Esophagus muscularis mucosa (tissue), 4 donors: Measurements from ENCODE around the gene FKBP5. TPM values are rescaled to one million over a fixed set of nuclear protein-coding genes. Genes with fewer than 3 reads are reported as not detected.

Source experiments
- DNase-seq: peaks from one replicate; pipeline ENCODE4 v3.0.0-alpha.2; 2017; ENCODE audit errors: extremely low spot score
- H3K27ac ChIP-seq, 4 donors: fragments of 200-600 bp; sonication (generic); replicated peaks in 1 of 4; 1 replicate in 3 of 4; 2 replicates in 1 of 4; pipeline ENCODE4 v1.5.1; 2016 to 2019; ENCODE audit warnings: mild to moderate bottlenecking in 1 of 4
- H3K27me3 ChIP-seq, 4 donors: fragments of 200-600 bp; sonication (generic); one replicate each; pipeline versions ENCODE4 v1.5.1 to v1.6.0; 2016 to 2019
- H3K36me3 ChIP-seq, 4 donors: fragments of 200-600 bp; sonication (generic); one replicate each; pipeline ENCODE4 v1.5.1; 2016 to 2019
- H3K4me1 ChIP-seq, 4 donors: fragments of 200-600 bp; sonication (generic); one replicate each; pipeline ENCODE4 v1.5.1; 2016 to 2019
- H3K4me3 ChIP-seq, 4 donors: fragments of 200-600 bp; sonication (generic); 1 replicate in 2 of 4; 2 replicates in 2 of 4; pipeline ENCODE4 v1.5.1; 2016 to 2019; ENCODE audit warnings: mild to moderate bottlenecking in 4 of 4, moderate library complexity in 1 of 4
- H3K9me3 ChIP-seq, 4 donors: fragments of 200-600 bp; sonication (generic); 1 replicate in 3 of 4; 2 replicates in 1 of 4; pipeline ENCODE4 v1.5.1; 2016 to 2019
- CTCF ChIP-seq, 3 experiments: fragments of 200-600 bp in 2 of 3; fragments of 450-650 bp in 1 of 3; sonication (generic) in 2 of 3; IDR thresholded peaks; one replicate each; pipeline ENCODE4 v1.5.1; 2017 to 2019; ENCODE audit warnings: antibody characterized with exemption in 3 of 3, mild to moderate bottlenecking in 2 of 3, moderate library complexity in 1 of 3
- EP300 ChIP-seq: sonication (generic); formaldehyde crosslinking; IDR thresholded peaks from one replicate; pipeline ENCODE4 v1.6.1; 2017; ENCODE audit warnings: antibody characterized with exemption
- POLR2A ChIP-seq: fragments of 450-650 bp; IDR thresholded peaks from one replicate; pipeline ENCODE4 v1.6.1; 2017; ENCODE audit warnings: antibody characterized with exemption, moderate library complexity, mild to moderate bottlenecking, low read depth
- POLR2AphosphoS5 ChIP-seq, 2 donors: sonication (generic); formaldehyde crosslinking; IDR thresholded peaks; one replicate each; pipeline ENCODE4 v1.6.1; 2017; ENCODE audit warnings: antibody characterized with exemption in 2 of 2
- WGBS: methylation state at CpG from one replicate; pipeline ENCODE4 v1.1.5; 2018; 5-methylcytosine and 5-hydroxymethylcytosine counted together
- intact Hi-C: fragments of 100-400 bp; cut with DNase I; formaldehyde crosslinking; loops from one replicate; pipeline ENCODE4 v1.15.1; 2023
- small RNA-seq, 3 donors: library from RNA; depleted of rRNA; stranded (forward); fragments of <200 nt; gene quantifications; one replicate each; pipeline ENCODE3, GENCODE V24; 2016
- total RNA-seq, 4 donors: library from RNA; depleted of rRNA; stranded (reverse); fragments of >200 nt; gene quantifications; one replicate each; pipeline versions ENCODE4 v1.1.0 to v1.2.1, GENCODE V29; 2016

Gene FKBP5
- total RNA-seq, 4 donors from 2014 or later = 477 to 689 (median 593) TPM

DNA sequence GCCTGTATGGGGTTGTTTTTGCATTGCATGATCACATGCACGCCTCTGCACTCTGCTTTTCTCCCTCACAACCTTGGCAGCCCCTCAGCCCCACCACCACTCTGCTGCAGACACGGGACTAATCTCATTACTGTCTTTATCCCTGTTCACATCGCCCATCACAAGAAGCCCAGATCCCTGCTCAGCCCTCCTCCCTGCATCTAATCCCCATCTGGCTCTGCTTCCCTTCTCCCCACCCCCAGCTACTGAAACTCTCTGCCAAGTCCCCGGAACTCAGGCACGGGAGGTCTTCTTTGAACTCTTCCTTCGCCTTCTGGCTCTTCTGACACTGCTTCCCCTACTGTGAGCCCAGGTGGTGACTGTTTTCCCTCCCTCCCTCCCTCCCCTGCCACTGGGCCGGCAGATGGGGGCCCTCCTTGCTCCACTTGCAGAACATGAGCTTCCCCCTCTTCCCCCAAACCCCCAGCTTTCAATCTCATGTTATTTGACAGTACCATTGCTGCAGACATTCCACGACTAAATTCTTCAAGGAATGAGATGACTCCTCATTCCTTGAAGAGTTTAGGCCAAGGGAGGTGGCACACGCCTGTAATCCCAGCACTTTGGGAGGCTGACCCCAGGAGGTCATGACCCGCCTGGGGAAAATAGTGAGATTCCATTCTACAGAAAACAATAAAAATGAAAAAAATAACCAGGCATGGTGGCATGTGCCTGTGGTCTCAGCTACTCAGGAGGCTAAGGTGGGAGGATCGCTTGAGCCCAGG lies 154.1 kb downstream of the FKBP5 start:
- Histone ChIP-seq H3K27ac (no peak overlapping the region), H3K9me3 (no peaks in the 10 kb centered on the region), H3K36me3 (no peaks in the 10 kb centered on the region), H3K4me1 (peaks cover 0 to 7% (median 2%) of the 10 kb centered on the region in 4 donors), H3K27me3 (peaks cover 0 to 6% (median 0%) of the 10 kb centered on the region in 4 donors), H3K4me3 (no peak overlapping the region)
- DNase-seq = no peak
- WGBS = 36% methylated on average over 11 of the region's 11 CpGs
- intact Hi-C loops = no loop called here
- TF ChIP-seq POLR2A (no peak), CTCF (IDR thresholded peaks at IDR 0.05) (no peak), POLR2AphosphoS5 (IDR thresholded peaks at IDR 0.05) (no peak), EP300 (no peak)

GRCh38 chr6:35533981-35534380 lies 154.7 kb downstream of the FKBP5 start:
- no peak for TF ChIP-seq POLR2A
- H3K36me3 ChIP-seq = no peaks in the 10 kb centered on the region
- peaks cover 0 to 6% (median 0%) of the 10 kb centered on the region in 4 donors for H3K27me3 ChIP-seq
- intact Hi-C loops = no loop called here
- H3K9me3 ChIP-seq = no peaks in the 10 kb centered on the region
- no peak overlapping the region for H3K4me3 ChIP-seq
- peaks cover 0 to 7% (median 2%) of the 10 kb centered on the region in 4 donors for H3K4me1 ChIP-seq
- DNase-seq = no peak
- no peak overlapping the region for H3K27ac ChIP-seq
- 60% methylated on average over 6 of the region's 6 CpGs for WGBS

DNA sequence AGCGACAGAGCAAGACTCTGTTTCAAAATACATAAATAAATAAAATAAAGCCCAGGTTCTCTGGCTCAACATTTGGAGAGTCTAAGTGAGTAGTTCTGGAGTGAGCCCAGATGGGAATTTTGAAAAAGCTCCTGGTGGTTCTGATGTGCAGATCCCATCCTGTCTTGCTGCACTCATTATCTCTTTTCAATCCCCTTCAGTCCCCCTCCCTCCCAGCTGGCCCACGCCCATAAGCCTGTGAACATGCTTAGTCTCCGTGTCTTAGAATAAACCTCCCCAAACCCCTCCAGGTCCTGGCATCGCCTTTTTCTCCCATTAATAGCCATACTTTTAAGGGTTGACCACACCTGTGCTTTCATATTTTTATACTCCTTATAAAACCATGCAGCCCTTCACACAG lies 156.6 kb downstream of the FKBP5 start:
- DNase-seq = no peak
- WGBS = 87% methylated on average over 4 of the region's 4 CpGs

GRCh38 chr6:35524380-35525020 lies 164.2 kb downstream of the FKBP5 start:
- TF ChIP-seq POLR2AphosphoS5 (IDR thresholded peaks at IDR 0.05) (no peak), POLR2A (no peak), CTCF (IDR thresholded peaks at IDR 0.05) (no peak), EP300 (no peak)
- intact Hi-C loops = loop anchor here (5.0 to 10.0 kb wide), 3 partner anchors 38 to 90 kb away; no protein-coding TSS in a partner anchor
- Histone ChIP-seq H3K4me3 (no peak overlapping the region), H3K27ac (no peak overlapping the region), H3K9me3 (no peaks in the 10 kb centered on the region), H3K36me3 (no peaks in the 10 kb centered on the region), H3K4me1 (peaks cover 0 to 10% (median 6%) of the 10 kb centered on the region in 4 donors), H3K27me3 (no peaks in the 10 kb centered on the region)
- WGBS = 76% methylated on average over 3 of the region's 3 CpGs
- no peak for DNase-seq

More for the DNA sequence above, 156.6 kb downstream of the FKBP5 start:
- Histone ChIP-seq H3K27ac (no peak overlapping the region), H3K9me3 (no peaks in the 10 kb centered on the region), H3K4me1 (peaks cover 0 to 7% (median 2%) of the 10 kb centered on the region in 4 donors), H3K27me3 (peaks cover 0 to 6% (median 0%) of the 10 kb centered on the region in 4 donors), H3K4me3 (no peak overlapping the region), H3K36me3 (no peaks in the 10 kb centered on the region)
- intact Hi-C loops = no loop called here
- TF ChIP-seq POLR2A (no peak), CTCF (IDR thresholded peaks at IDR 0.05) (no peak), EP300 (no peak), POLR2AphosphoS5 (IDR thresholded peaks at IDR 0.05) (no peak)

Small RNA genes lying within 50 kb of the gene (small RNA-seq; reads per million reads assigned to genes)
- gene MIR5690 = 0 reads per million in 3 donors
- gene RF00561 = 0 reads per million in 3 donors

Other genes with a start within 250 kb of the FKBP5 start
- 1 to 10 TPM; 1.7 to 6.3 (median 5.0) TPM for gene FANCE, start 236.6 kb downstream of the FKBP5 start, total RNA-seq
- gene RPL10A, start 220.5 kb downstream of the FKBP5 start, total RNA-seq = 1,000 to 10,000 TPM; 1,484 to 1,840 (median 1,566) TPM
- 100 to 1,000 TPM in 1 of 4 donors, 10 to 100 TPM in 3; 71.4 to 123 (median 78.5) TPM for gene TEAD3, start 191.8 kb downstream of the FKBP5 start, total RNA-seq
- 1 to 10 TPM in 1 of 4 donors, not detected in 3; 1.2 TPM for gene TULP1, start 176.0 kb downstream of the FKBP5 start, total RNA-seq
- gene ARMC12, start 48.1 kb upstream of the FKBP5 start, total RNA-seq = 1 to 10 TPM in 1 of 4 donors, under 1 TPM in 2, not detected in 1; 0.50 to 1.0 (median 0.83) TPM
- gene CLPSL2, start 87.7 kb upstream of the FKBP5 start, total RNA-seq = not detected
- gene CLPSL1, start 92.1 kb upstream of the FKBP5 start, total RNA-seq = not detected
- gene CLPS, start 108.4 kb upstream of the FKBP5 start, total RNA-seq = not detected
- gene LHFPL5, start 116.4 kb upstream of the FKBP5 start, total RNA-seq = not detected
- gene SRPK1, start 232.2 kb upstream of the FKBP5 start, total RNA-seq = 10 to 100 TPM; 25.4 to 36.5 (median 30.4) TPM